Stimulated activated CD8-positive, alpha-beta memory T cell treated with anti-CD3 and anti-CD28 coated beads, Interleukin-15, amount 100 ng/mL, for 24 hours (primary cell): ENCODE measurements around the gene SLC22A31.

Experiments
- DNase-seq: peaks from one replicate; pipeline ENCODE4 v3.0.0-alpha.2; 2020; ENCODE audit warnings: low read depth

The SLC22A31 gene

DNA sequence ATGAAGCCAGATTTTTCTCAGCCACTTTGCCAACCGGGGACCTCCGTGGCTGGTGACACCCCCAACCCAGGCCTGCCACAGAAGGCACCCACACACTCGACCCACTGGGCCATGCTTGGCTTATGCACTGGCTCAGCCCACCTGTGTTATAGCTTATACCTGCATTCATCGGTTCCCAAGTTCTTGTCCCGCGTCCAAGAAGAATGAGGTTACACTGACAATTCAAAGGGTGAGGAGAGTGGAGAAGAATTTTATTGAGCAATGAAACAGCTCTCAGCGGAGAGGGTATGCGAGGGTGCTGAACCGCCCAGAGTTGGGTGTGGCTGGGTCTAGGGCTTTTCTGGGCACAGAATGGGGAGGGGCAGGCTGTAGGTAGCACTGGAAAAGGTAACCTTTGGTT is 51.0 kb downstream of the SLC22A31 start:
- DNase-seq = no peak

DNA sequence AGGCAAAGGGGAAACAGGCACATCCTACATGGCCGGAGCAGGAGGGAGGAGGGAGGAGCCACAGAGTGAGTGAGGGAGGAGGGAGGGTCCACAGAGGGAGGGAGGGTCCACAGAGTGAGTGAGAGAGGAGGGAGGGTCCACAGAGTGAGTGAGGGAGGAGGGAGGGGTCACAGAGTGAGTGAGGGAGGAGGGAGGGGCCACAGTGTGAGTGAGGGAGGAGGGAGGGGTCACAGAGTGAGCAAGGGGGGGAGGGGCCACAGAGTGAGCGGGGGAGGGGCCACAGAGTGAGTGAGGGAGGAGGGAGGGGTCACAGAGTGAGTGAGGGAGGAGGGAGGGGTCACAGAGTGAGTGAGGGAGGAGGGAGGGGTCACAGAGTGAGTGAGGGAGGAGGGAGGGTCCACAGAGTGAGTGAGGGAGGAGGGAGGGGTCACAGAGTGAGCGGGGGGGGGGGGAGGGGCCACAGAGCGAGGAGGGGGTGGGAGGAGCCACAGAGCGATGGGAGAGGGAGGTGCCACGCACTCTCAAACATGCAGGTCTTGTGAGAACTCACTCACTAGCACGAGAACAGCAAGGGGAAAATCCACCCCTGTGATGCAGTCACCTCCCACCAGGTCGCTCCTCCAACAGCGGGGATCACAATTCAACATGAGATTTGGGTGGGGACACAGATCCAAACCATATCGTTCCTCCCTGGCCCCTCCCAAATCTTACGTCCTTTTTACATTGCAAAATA is 53.1 kb downstream of the SLC22A31 start:
- no peak for DNase-seq

DNA sequence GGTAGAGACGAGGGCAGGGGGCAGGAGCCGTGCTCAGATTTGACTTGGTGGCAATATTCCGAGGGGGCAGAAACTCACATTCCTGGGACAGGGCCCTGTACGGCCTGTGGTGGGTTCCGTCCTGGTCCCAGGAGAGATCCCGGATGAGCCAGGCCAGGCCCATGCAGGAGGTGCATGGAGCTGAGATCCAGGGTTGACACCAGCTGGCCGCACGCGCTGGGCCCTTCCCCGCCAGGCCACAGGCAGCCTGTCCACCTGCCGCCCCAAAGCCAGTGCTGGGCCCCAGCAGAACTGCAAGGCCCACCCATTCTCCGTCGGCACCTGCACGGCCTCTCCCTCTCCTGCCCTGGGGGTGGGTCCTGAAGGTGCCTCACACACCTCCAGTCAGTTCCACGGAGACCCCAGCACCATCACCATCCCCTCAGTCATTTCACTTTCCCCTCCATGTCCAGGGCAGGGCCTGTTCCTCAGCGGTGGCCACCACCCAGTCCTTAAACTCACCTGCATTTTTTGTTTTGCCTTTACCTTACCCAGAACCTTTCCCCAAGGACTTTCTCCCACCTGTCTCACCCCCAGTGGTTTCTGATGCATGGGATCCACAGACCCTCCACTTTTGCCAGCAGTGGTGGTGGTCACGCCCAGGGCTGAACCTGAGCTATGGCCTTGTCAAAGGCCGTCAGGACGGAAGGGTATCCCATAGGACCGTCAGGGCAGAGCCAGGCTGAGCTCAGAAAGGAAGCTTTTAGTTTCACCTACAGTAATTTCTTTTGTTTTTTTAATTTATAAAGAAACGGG is 53.9 kb downstream of the SLC22A31 start:
- no peak for DNase-seq
